ENCODE results near the gene HOTAIR. TPM values are rescaled to one million over a fixed set of nuclear protein-coding genes. Genes with fewer than 3 reads are reported as not detected.
A peak's percentile ranks its signal among the peaks of the same experiment; 100 is the strongest.

The HOTAIR gene
- polyA plus RNA-seq, 1 donor from 2014 or later = not detected

- Histone ChIP-seq H2AFZ (ENCODE audit: low read depth, low read length) (no peak overlapping the region), H3K4me3 (ENCODE audit: low read length) (no peak overlapping the region), H3K4me2 (ENCODE audit: low read length) (no peak overlapping the region), H3K79me2 (replicated peaks; ENCODE audit: insufficient read depth, low read length) (no peaks in the 10 kb centered on the region), H3K27ac (ENCODE audit: low read length) (no peak overlapping the region), H3K9me3 (ENCODE audit: low read length) (no peaks in the 10 kb centered on the region), H3K36me3 (ENCODE audit: insufficient read depth, low read length) (no peaks in the 10 kb centered on the region), H3K9me2 (ENCODE audit: insufficient read depth, low read length) (no peaks in the 10 kb centered on the region), H3K9ac (ENCODE audit: low read length) (no peak overlapping the region), H3K27me3 (ENCODE audit: insufficient read depth, low read depth, low read length) (peaks cover 100% of the 10 kb centered on the region), H4K20me1 (ENCODE audit: insufficient read depth) (no peaks in the 10 kb centered on the region), H3F3A (ENCODE audit: insufficient read depth, low read length, poor library complexity, severe bottlenecking) (no peaks in the 10 kb centered on the region)
- TF ChIP-seq, protein P1, sequence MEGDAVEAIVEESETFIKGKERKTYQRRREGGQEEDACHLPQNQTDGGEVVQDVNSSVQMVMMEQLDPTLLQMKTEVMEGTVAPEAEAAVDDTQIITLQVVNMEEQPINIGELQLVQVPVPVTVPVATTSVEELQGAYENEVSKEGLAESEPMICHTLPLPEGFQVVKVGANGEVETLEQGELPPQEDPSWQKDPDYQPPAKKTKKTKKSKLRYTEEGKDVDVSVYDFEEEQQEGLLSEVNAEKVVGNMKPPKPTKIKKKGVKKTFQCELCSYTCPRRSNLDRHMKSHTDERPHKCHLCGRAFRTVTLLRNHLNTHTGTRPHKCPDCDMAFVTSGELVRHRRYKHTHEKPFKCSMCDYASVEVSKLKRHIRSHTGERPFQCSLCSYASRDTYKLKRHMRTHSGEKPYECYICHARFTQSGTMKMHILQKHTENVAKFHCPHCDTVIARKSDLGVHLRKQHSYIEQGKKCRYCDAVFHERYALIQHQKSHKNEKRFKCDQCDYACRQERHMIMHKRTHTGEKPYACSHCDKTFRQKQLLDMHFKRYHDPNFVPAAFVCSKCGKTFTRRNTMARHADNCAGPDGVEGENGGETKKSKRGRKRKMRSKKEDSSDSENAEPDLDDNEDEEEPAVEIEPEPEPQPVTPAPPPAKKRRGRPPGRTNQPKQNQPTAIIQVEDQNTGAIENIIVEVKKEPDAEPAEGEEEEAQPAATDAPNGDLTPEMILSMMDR (IDR thresholded peaks at IDR 0.05; ENCODE audit: poor library complexity, severe bottlenecking) = no peak
- TF ChIP-seq EZH2 (IDR thresholded peaks at IDR 0.05; ENCODE audit: borderline replicate concordance, insufficient read depth, low read length, poor library complexity, severe bottlenecking) = peak; percentile 82
These were observed 24.9 kb upstream of the HOTAIR start for GRCh38 chr12:53999559-54000115.

- H3K4me3 ChIP-seq (ENCODE audit: low read length) = no peak overlapping the region
- no peaks in the 10 kb centered on the region for H4K20me1 ChIP-seq (ENCODE audit: insufficient read depth)
- peaks cover 100% of the 10 kb centered on the region for H3K27me3 ChIP-seq (ENCODE audit: insufficient read depth, low read depth, low read length)
- H3F3A ChIP-seq (ENCODE audit: insufficient read depth, low read length, poor library complexity, severe bottlenecking) = no peaks in the 10 kb centered on the region
- no peaks in the 10 kb centered on the region for H3K79me2 ChIP-seq (replicated peaks; ENCODE audit: insufficient read depth, low read length)
- no peak overlapping the region for H3K9ac ChIP-seq (ENCODE audit: low read length)
- H3K36me3 ChIP-seq (ENCODE audit: insufficient read depth, low read length) = no peaks in the 10 kb centered on the region
- H3K27ac ChIP-seq (ENCODE audit: low read length) = no peak overlapping the region
- no peak for TF ChIP-seq EZH2 (IDR thresholded peaks at IDR 0.05; ENCODE audit: borderline replicate concordance, insufficient read depth, low read length, poor library complexity, severe bottlenecking)
- TF ChIP-seq, protein P2, sequence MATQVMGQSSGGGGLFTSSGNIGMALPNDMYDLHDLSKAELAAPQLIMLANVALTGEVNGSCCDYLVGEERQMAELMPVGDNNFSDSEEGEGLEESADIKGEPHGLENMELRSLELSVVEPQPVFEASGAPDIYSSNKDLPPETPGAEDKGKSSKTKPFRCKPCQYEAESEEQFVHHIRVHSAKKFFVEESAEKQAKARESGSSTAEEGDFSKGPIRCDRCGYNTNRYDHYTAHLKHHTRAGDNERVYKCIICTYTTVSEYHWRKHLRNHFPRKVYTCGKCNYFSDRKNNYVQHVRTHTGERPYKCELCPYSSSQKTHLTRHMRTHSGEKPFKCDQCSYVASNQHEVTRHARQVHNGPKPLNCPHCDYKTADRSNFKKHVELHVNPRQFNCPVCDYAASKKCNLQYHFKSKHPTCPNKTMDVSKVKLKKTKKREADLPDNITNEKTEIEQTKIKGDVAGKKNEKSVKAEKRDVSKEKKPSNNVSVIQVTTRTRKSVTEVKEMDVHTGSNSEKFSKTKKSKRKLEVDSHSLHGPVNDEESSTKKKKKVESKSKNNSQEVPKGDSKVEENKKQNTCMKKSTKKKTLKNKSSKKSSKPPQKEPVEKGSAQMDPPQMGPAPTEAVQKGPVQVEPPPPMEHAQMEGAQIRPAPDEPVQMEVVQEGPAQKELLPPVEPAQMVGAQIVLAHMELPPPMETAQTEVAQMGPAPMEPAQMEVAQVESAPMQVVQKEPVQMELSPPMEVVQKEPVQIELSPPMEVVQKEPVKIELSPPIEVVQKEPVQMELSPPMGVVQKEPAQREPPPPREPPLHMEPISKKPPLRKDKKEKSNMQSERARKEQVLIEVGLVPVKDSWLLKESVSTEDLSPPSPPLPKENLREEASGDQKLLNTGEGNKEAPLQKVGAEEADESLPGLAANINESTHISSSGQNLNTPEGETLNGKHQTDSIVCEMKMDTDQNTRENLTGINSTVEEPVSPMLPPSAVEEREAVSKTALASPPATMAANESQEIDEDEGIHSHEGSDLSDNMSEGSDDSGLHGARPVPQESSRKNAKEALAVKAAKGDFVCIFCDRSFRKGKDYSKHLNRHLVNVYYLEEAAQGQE (IDR thresholded peaks at IDR 0.05; ENCODE audit: borderline replicate concordance) = no peak
- no peak for TF ChIP-seq SMC3 (conservative IDR thresholded peaks at IDR 0.05; ENCODE audit: poor library complexity)
- TF ChIP-seq RAD21 (conservative IDR thresholded peaks at IDR 0.05) = no peak
- no peak for TF ChIP-seq TAF1 (IDR thresholded peaks at IDR 0.05; ENCODE audit: low read depth)
- no peak for TF ChIP-seq MXI1 (conservative IDR thresholded peaks at IDR 0.05; ENCODE audit: poor library complexity, severe bottlenecking)
- TF ChIP-seq POLR2AphosphoS5 (IDR thresholded peaks at IDR 0.05) = no peak
- TF ChIP-seq, protein P1 (IDR thresholded peaks at IDR 0.05; ENCODE audit: poor library complexity, severe bottlenecking) = no peak
- no peak for TF ChIP-seq EP300 (conservative IDR thresholded peaks at IDR 0.05; ENCODE audit: poor library complexity, severe bottlenecking)
- H3K9me2 ChIP-seq (ENCODE audit: insufficient read depth, low read length) = no peaks in the 10 kb centered on the region
- H3K9me3 ChIP-seq (ENCODE audit: low read length) = no peaks in the 10 kb centered on the region
- H2AFZ ChIP-seq (ENCODE audit: low read depth, low read length) = no peak overlapping the region
- H3K4me2 ChIP-seq (ENCODE audit: low read length) = no peak overlapping the region
These were observed 24.1 kb upstream of the HOTAIR start for GRCh38 chr12:53998900-53999236.
